ENCODE results near the gene GBP7. TPM values are rescaled to one million over a fixed set of nuclear protein-coding genes. Genes with fewer than 3 reads are reported as not detected.

The GBP7 gene
- total and polyA plus RNA-seq, 10 of the 15 experiments (the other 5 are each of a cell fraction or from before 2014, with no cell fraction given) = not detected

- no peak for TF ChIP-seq REST (IDR thresholded peaks at IDR 0.05; ENCODE audit: low read depth, low read length)
Observed at GRCh38 chr1:89179343-89179742, 3.5 kb upstream of the GBP7 start (continued).

GRCh38 chr1:89176971-89177370 lies 1.2 kb upstream of the GBP7 start:
- in situ Hi-C loops (cut with MboI) = no loop called here
- H3K27me3 ChIP-seq (replicated peaks in 1 of 2; ENCODE audit: control insufficient read depth in 2 of 2, insufficient read depth in 2 of 2, low read length in 1 of 2) = no peaks in the 10 kb centered on the region
- SMC1A ChIA-PET (ENCODE audit: uncharacterized antibody, unreplicated experiment) = interaction anchor here (1.5 to 1.9 kb wide), 3 partner anchors 16 to 180 kb away, joined by 4 to 5 read pairs (median 4); partner anchors contain the start of gene GBP4
- CTCF ChIA-PET = no interaction called here
- H3K36me3 ChIP-seq (ENCODE audit: control insufficient read depth in 2 of 2, insufficient read depth in 2 of 2, low read length in 1 of 2) = no peaks in the 10 kb centered on the region
- no peak for TF ChIP-seq ZNF24 (IDR thresholded peaks at IDR 0.05)
- POLR2A ChIA-PET = interaction anchor here (0.7 kb wide), 1 partner anchor 121 kb away, joined by 3 read pairs; no protein-coding TSS in a partner anchor
- 81% methylated on average over 1 of the region's 2 CpGs for WGBS (ENCODE audit: insufficient coverage, insufficient replicate concordance, low lambda C conversion rate, missing lambda C conversion rate)
- H3K79me2 ChIP-seq (ENCODE audit: control insufficient read depth, insufficient read depth, low read length) = no peaks in the 10 kb centered on the region
- DNase-seq (ENCODE audit: low read depth, low spot score) = no peak
- peak; percentile 22; the same call in 1 of the 3 replicates for ATAC-seq
- no peak overlapping the region for H3K9ac ChIP-seq (ENCODE audit: control insufficient read depth, insufficient read depth, low read length)
- no peak overlapping the region for H3K4me3 ChIP-seq
- H3K4me2 ChIP-seq (ENCODE audit: control insufficient read depth, insufficient read depth) = no peak overlapping the region
- no peaks in the 10 kb centered on the region for H3K9me3 ChIP-seq (replicated peaks; ENCODE audit: control insufficient read depth, insufficient read depth, low read length)
- no TSS peak for BruUV-seq (replicated peaks)
- no peak overlapping the region for H2AFZ ChIP-seq (ENCODE audit: control insufficient read depth, low read depth, low read length)
- no peak for FAIRE-seq
- intact Hi-C loops (cut with micrococcal nuclease; ENCODE audit: unreplicated experiment) = no loop called here
- no peaks in the 10 kb centered on the region for H4K20me1 ChIP-seq (ENCODE audit: control insufficient read depth, insufficient read depth)
- no peak overlapping the region for H3K27ac ChIP-seq (ENCODE audit: control insufficient read depth, insufficient read depth)
- RAD21 ChIA-PET (ENCODE audit: unreplicated experiment) = interaction anchor here (1.0 kb wide), 1 partner anchor 178 kb away, joined by 4 read pairs; no protein-coding TSS in a partner anchor
- no peaks in the 10 kb centered on the region for H3K4me1 ChIP-seq (ENCODE audit: control insufficient read depth, insufficient read depth, low read length)

All from GM12878 (cell line).